ENCODE data around the gene AQP4.

DNA sequence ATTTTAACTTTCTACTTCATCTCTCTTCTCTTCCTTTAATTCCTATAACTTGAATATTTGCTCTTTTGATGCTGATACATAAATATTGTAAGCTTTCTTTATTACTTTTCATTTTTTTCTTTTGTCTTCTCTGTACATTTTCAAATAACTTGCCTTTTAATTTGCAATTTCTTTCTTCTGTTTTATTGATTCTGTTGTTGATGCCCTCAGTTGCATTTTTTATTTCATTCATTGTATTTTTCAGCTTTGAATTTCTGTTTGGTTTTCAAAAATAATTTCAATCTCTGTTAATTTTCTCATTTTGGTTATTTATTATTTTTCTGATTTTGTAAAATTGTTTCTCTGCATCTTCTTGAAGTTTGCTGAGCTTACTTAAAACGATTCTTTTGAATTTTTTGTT is 47.0 kb downstream of the AQP4 start:
- TF ChIP-seq EZH2 (IDR thresholded peaks at IDR 0.05) (no peak), POLR2AphosphoS5 (IDR thresholded peaks at IDR 0.05; ENCODE audit: borderline replicate concordance, low read depth, low read length) (no peak), FOXP2 (optimal IDR thresholded peaks at IDR 0.05; ENCODE audit: control extremely low read depth, extremely low read length, insufficient read depth) (no peak)
